ENCODE results near the gene ARHGAP40.

DNA sequence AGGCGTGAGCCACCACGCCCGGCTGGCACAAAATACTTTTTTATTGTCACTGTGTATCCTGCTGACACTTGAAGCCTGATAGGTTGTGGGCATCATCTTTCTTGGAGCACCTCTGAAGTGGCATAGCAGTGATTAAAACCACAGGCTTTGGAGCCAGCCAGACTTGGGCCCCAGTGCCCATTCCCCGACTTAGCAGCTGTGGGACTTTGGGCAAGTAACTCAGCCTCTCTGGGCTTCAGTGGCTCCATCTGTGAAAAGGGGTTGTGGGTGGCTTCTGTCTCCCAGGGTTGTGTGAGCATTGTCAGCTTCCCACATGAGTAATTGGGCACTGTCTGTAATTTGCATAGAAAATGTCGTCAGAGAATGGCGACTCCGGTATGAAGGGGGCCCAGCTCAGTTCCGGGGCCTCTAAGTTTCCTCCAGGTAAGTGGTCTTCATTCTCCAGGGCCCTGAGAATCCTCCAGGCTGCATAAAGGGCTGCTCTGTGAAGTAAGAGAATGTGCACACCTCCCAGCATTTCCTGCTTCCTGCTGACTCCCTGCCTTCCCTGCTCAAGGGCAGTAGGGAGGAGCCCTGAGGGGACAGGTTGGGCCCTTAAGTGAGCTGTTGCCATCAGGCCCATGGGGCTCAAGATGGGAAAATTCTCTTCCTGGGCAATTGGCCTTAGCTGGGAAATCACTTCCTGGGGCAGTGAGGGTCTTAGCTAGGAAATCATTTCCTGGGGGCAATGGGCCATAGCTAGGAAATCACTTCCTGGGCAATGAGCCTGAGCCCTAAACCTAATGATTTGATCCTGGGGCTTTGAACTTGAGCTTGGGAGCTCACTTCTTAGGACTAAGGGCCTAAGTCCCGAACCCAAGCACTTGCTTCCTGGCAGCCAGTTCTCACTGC lies 27.2 kb downstream of the ARHGAP40 start:
- TF ChIP-seq EZH2 (IDR thresholded peaks at IDR 0.05) (no peak), POLR2AphosphoS5 (IDR thresholded peaks at IDR 0.05; ENCODE audit: borderline replicate concordance, low read depth, low read length) (no peak), FOXP2 (optimal IDR thresholded peaks at IDR 0.05; ENCODE audit: control extremely low read depth, extremely low read length, insufficient read depth) (no peak)
